Erythroblast (primary cell): ENCODE data around the gene AGAP1.

ENCODE experiments used
- GATA1 ChIP-seq: IDR thresholded peaks from 2 replicates; pipeline ENCODE4 v1.6.1; 2011; ENCODE audit warnings: low read depth, mild to moderate bottlenecking, control low read depth, low read length, moderate library complexity
- POLR2A ChIP-seq: IDR thresholded peaks from 2 replicates; pipeline ENCODE4 v1.6.1; 2011; ENCODE audit warnings: mild to moderate bottlenecking, low read length

DNA sequence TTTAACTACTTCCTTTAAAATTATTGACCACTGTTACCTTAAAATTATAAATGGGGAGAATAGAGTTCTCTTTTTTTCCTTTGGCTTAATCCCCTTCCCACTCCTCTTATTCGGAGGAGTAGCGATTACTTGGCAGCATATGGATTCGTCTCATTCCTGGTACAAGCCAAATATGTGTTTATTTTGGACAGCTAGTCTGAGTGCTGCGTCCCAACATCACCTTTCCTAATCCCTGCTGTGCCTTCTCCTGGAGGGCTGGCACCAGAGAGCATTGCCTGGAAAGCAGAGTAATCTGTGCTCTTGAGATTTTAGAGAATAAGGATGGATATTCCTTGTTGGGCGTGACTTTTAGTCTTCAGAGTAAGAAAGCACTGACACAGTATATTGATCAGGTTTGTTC lies 185.6 kb downstream of the AGAP1 start:
- TF ChIP-seq POLR2A (no peak), GATA1 (no peak)
